GM19372 (cell line): ENCODE measurements around the gene NLRP1.

ENCODE experiments used
- ATAC-seq: cut with Tn5 transposase; IDR thresholded peaks from one replicate; pipeline ENCODE4 v1.9.1; 2021; ENCODE audit warnings: mild to moderate bottlenecking, low read depth, moderate library complexity; ENCODE audit not compliant: unreplicated experiment

Gene NLRP1

DNA sequence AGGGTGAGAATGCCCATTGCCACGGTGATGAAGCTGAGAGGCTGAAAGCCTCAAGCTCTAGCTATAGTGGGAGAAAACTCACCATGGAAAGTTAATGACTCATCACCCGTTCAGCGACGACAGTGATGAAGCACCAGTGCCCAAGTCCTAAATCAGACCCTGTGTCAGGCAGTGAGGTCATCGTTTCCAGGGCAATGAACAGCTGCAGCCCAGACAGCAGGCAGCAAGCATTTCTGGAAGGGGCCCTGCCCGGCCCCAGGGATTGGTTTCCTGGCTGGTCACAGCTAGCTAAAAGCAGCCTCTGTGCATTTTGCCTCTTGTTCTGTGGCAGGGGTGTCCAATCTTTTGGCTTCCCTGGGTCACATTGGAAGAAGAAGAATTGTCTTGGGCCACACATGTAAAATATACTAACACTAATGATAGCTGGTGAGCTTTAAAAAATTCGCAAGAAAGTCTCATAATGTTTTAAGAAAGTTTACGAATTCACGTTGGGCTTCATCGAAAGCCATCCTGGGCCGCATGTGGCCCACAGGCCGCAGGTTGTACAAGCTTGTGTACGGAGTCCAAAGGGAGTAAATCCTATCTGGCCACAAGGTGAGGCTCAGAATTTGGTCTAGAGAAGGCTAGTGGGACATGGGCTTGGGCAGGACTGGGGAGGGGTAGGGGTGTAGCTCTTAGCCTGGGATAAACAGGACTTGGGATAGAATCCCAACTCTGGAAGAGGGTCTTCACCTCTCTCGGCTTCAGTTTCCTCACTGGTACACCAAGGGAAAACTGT lies 57.3 kb downstream of the NLRP1 start:
- no peak for ATAC-seq

DNA sequence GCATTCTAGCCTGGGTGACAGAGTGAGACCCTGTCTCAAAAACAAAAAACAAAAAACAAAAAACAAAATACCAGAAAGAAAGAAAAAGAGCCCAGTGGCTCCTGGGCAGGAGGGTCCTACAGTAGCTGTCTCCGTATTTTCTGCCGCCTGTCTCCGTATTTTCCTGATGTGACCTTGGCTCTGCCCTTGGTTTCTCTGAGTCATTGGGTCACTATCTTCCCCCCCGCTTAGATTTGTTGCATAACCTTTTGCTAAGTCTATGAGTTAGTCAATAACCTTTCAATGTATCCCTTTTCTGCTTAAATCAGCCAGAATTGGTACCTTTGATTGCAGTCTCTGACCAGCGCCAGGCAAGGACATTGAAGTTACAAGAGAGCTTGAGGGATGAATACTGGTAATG lies 61.1 kb downstream of the NLRP1 start:
- no peak for ATAC-seq

DNA sequence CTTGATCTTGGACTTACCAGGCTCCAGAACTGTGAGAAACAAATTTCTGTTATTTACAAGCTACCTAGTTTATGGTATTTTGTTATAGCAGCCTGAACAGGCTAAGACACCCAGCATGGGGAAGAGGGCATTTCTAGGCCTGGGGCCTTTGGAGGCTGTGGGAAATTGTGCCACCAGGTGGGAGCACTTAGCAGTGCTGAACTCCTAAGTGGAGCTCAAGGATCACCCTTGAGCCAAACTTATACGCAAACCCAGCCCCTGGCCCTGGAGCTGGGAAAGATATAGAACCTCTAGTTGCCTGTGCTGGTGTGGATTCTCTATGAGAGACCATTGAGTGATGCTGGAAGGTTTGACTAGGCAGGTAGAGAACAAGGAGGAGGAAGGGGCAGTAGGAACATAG lies 61.8 kb downstream of the NLRP1 start:
- no peak for ATAC-seq

DNA sequence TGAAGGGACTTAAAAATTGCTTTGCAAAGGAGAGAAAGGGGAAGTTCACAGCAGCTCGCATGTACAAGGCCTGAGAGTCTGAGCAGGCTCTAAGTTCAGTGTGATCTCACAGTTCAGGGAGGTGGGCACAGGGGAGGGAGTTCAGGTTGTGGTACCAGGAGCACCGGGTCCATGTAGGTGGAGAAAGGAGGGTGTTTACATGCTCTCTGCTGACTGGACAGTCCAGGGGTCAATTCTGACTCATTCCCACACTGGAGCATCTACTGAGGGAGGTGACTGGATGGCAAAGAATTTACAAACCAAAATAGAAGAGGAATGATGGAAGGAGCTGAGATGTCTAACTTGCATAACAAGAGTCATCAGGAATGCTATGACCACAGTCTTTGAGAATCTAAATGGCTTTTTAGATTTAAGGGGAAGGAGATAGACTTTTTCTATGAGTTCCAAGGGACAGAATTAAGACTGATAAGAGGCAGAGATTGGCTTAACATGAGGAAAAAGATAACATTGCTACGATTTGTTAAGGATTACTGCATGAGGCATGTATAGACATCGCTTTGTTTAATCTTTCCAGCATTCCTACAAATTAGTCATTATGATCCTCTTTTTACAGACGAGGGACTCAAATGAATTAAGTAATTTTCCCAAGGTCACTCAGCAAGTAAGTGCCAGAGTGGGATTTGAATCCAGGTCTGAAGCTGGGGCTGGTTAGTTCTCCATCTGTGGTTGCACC lies 68.1 kb downstream of the NLRP1 start:
- no peak for ATAC-seq

DNA sequence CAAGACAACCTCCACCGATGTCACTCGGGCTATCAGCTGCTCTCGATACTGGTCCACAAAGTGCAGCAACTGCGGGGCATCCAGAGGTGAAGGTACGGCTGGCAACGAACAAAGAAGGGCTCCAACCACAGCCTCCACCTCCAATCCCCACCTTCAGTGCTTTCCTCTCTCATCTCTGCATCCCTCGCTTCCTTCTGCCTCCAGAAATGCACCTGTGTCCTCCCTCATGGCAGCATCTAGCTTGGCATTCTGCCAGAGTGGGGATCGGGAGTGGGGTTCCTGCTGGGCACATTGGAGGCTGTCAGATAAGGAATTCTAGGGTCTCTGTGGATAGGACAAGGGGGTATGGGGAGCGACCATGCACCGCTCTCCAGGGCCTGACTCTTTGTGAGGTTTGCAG lies 69.3 kb downstream of the NLRP1 start:
- ATAC-seq, result no peak

DNA sequence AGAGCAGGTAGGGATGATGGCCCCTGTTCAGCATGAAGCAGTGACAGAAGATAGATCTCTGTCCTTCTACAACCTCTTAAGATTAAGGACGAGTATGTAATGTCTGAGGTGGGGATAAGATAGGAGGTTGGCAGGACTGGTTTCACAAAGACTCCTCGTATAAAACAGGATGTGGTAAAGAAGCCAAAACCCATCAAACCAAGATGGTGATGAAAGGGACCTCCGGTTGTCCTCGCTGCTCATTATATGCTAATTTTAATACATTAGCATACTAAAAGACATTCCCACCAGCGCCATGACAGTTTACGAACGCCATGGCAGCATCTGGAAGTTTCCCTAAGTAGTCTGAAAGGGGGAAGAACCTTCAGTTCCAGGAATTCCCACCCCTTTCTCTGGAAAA lies 70.7 kb downstream of the NLRP1 start:
- ATAC-seq, result no peak

DNA sequence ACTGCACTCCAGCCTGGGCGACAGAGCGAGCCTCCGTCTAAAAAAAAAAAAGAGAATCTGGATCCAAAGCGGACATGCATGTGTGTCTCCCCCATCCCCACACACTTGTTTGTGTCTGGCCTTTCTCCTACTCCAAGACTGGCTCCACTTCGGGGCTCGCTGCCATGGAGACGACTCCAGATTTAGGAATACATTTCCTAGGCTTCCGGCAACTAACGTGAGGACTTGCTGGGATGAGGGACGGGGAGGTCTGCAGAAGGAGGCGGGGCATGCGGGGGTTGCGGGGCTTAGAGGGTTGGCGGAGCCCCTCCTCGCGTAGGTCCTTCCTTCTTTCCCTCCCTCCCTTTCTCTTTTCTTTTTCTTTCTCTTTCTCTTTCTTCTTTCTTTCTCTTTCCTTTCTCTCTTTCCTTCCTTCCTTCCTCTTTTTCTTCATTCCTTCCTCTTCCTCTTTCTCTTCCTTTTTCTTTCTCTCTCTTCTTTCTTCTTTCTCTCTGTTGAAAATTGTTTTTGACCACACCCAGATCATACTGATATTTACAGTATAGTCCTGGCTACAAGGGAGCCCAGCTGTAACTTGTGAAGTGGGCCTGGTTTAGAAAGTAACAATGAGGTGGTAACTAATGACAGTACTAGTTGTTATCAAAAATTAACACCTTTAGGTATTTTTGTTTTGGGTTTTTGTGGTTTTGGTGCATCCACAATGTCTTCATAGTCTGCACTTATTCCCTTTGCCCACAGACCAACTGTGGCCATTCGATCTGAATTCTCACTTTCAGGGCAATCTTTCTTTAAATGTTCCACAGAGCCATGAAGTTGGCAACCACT lies 72.7 kb downstream of the NLRP1 start:
- ATAC-seq, result no peak

DNA sequence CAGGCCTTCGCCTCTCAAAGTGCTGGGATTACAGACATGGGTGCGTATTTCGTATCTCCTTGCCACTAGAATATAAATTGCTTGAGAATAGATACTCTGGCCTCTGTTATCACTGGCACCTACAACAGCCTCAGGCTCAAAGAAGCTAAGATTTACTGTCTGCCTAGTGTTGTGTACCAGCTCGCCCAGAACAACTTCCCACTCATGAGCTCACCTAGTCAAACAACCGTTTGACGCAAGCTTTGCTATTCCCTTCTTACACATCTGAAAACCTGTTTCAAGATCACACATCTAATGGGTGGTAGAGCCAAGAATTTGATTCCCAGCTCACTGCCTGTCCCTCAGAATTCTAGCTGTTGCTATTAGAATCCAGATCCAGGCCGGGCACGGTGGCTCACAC lies 73.5 kb downstream of the NLRP1 start:
- no peak for ATAC-seq

DNA sequence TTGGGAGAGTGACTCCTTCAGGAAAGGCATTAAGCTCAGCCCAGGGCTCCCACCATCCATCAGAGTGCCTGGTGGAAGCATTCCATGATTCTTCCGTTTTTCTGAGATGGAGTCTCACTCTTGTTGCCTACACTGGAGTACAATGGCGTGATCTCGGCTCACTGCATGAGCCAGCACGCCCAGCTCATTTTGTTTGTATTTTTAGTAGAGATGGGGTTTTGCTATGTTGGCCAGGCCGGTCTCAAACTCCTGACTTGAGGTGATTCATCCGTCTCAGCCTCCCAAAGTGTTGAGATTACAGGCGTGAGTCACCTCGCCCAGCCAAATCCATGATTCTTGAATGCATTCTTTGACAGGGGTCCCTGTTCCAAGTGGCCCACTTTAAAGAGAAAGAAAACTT lies 74.8 kb downstream of the NLRP1 start:
- ATAC-seq, result no peak

DNA sequence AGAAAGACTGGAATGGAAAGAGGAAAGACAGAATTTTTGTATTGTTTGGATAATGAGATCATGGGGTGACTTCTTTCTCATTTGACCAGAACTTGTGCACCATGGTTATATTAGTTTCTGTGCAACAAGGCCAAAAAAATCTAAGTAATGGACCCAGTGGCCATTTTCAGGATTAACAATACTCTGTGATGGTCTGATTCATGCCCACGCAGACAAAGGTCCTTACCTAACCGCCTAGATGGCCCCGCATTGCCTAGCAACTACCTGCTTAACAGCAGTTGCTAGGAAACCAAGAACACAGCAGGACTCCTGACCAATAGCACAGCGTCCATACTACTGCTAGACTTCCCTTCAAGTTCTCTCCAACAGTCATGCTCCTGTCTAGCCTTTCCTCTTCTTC lies 75.5 kb downstream of the NLRP1 start:
- no peak for ATAC-seq

DNA sequence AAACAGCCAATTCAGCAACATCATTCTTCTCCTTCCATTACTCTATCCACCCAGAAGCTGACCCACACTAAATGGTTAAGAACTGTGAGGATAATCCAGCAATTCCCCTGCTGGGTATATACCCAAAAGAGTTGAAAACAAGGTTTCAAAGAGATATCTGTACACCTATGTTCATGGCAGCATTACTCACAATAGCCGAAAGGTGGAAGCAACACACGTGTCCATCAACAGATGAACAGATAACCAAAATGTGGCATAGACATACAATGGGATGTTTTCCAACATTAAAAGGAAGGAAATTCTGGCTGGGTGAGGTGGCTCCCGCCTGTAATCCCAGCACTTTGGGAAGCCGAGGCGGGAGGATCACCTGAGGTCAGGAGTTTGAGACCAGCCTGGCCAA lies 78.0 kb downstream of the NLRP1 start:
- no peak for ATAC-seq

DNA sequence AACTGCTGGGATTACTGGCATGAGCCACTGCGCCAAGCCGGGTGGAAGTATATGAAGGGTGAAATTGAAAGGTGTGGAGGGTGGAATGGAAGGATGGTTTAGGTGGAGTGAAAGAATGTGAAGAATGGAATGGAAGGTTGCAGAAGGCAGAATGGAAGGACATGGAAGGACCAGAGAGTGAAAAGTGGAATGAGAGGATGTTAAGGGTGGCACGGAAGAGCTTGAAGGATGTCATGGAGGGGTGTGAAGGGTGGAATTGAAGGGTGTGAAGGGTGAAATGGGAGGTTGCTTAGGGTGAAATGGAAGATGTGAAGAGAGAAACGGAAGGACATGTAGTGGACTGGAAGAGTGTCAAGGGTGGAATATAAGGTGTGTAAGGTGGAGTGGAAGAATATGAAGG lies 81.8 kb downstream of the NLRP1 start:
- no peak for ATAC-seq

DNA sequence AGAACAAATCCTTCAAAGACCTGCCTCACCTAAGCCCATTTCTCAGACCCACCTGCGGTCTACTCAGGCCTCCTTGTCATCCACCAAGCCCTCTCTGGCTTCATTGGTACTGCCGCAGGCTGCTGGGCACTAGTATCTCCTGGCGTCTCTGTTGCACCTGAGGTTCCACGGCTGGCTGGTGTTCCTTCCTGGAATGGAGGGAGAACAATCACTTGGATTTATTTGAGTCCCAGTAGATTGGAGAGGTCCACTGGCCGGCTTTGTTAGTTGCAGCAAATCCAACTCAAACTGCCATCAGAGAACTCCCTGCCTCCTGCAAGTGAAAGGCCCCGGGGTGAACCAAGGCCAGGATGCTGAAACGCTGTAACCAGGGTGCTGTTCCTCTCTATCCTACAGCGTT lies 82.6 kb downstream of the NLRP1 start:
- no peak for ATAC-seq

DNA sequence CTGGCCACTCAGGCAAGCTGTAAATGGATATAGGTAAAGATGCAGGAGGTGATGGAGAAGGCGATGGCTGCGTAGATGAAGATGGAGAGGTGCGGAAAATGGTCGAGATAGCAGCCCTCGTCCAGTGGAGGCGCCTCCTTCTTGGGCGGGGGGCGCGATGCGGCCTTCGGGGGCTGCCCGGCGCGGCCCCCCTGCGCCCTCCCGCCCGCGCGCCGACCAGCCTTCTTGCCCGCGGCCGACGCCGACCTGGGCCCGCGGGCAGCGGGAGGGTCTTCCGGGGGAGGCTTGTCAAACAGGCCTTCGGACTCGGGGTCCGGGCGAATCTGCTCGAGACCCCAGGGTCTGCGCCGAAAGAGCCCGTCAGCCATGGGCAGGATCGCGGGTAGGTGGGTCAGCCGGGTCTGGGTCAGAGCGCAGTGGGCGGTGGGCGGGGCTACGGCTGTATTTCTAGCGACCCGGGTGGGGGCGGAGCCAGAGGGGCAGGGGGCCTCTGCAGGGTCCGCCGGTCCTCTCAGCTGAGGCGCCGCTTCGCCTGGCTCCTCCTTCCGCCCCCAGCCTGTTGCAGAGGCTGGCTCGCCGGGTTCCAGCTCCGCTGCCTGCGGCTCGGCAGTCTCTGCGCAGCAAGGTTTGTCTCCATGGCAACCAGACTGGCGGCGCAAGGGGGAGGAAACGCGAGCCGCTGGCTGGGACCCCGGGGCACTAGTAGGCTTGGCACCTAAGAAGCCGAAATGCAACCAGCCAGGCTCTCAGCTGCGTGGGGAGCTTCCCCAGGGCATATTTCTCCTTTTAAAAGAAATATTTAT lies 83.5 kb downstream of the NLRP1 start:
- no peak for ATAC-seq

DNA sequence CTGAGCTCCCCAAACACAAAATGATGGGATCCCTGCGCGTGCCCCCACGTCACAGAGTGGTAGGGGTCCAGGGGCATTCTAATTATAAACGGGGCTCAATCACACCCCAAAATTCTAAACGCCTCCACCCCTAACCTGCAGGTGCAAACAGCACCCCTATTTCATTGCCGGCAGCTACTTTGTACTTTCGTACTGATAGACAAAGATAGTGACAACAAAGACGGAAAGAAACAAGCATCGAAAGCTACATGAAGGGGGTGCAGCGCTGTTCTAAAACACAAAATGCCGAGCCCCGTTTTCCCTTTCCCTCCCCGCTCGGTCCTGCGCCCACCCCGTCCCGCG lies 84.1 kb downstream of the NLRP1 start:
- no peak for ATAC-seq

DNA sequence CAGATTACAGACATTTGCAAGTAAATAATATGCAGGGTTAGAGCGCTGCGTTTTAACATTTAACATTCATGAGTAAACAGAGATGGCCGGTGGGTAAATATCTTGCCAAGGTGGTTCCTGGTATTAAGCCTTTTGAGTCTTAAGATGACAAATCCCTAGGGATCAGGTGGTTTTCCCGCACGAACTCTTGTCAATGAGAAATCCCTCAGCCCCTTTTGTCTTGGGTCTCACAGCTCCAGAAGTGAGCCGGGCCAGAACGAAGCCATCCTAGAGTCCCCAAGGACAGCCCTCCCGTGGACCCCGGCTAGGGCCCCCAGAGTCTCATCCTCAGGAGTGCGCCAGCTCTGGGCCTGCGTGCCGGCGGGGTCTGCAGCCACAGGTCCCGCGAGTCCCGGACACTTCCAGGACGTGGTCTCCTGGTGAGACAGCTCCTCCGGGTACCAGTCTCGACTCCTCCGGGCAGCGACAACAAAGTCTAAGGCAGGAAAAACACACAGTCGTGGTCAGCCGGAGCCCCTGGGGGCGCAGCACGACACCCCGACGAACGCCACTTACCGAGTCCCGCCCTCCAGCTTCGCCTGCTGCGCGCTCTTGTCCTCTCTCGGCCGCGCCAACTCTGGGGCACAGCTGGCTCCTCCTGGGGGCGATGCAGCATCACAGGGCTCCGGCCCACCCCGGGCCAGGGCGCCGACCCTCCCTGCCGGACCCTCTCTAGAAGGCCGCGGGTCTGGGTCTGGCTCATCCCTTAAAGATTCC lies 84.7 kb downstream of the NLRP1 start:
- ATAC-seq, result no peak

DNA sequence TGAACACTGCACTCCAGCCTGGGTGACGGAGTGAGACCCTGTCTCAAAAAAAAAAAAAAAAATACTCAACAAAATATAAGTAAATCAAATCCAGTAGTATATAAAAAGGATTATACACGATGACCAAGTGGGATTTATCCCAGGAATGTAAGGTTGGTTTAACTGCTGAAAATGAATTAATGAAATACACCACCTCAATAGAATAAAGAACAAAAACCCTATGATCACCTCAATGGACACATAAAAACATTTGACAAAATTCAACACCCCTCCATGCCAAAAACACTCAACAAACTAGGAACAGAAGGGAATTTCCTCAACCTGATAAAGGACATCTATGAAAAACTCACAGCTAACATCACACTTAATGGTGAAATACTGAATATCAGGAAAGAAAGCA lies 91.3 kb downstream of the NLRP1 start:
- ATAC-seq, result no peak

DNA sequence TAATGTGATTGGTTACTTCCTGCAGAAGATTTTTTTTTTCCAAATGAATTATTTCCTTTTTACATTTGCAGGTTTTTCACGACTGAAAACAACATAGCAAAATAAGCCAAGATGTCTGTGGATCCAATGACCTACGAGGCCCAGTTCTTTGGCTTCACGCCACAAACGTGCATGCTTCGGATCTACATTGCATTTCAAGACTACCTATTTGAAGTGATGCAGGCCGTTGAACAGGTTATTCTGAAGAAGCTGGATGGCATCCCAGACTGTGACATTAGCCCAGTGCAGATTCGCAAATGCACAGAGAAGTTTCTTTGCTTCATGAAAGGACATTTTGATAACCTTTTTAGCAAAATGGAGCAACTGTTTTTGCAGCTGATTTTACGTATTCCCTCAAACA lies 95.6 kb downstream of the NLRP1 start:
- ATAC-seq, result no peak

DNA sequence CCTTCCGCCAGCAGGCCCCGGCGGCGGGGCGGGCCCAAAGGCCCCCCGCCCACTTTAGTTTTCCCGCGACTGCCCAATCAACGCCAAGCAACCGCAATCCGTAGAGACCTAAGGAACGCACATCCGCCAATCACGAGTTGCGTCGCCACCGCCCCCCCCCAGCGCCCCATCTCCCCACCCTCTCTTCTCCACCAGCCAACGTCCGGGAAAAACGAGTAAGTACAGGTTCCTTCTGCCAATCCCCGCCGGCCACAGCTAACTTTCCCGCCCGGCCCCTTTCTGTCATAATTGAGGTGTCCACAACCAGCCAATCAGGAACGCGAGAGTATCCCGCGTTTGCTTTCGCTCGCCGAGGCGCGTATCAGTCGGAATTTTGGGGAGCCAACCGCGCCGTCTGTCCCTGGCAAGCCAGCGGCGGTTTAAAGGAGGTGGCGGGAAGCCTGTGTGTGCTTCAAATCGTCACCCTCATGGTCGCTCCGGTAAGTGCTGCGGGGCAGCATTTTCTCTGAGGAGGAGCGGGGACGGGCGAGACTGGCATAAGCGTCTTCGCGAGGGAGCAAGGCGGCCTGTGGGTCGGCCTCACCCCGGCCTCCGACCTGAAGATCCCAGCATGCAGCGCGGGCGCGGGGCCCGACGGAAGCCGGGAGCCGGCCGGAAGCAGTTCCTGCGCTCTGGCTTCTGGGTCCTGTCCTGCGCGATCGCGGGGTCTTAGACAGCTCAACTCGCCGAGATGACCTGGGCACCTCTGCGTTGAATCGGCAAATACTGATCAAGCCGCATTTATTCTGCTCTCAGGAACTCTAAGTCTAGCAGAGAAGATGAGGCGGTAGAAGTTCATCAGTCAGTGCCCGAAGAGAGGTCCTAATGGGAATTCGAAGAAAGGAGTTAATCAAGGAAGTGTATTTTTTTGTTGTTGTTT lies 97.8 kb downstream of the NLRP1 start, which contains the start of gene MIS12:
Gene MIS12, plus strand, starts transcription at position 361 of the 919 bp plus-strand sequence. CDS start 2,297 bp downstream, outside the sequence.
- peak; percentile 85 for ATAC-seq
